SU-DHL-6 (cell line): Measurements from ENCODE around the gene RAD51B.

Experiments
- H2AFZ ChIP-seq: fragments of 200-600 bp; sonication (generic); 2 replicates; pipeline ENCODE4 v1.6.1; 2014; ENCODE audit warnings: low read depth, mild to moderate bottlenecking, moderate library complexity, mixed read lengths, antibody characterized with exemption, low read length; ENCODE audit not compliant: severe bottlenecking
- H3F3A ChIP-seq: fragments of 200-600 bp; shearing (Covaris generic); 2 replicates; pipeline ENCODE4 v1.6.0; 2016; ENCODE audit warnings: antibody characterized with exemption, mild to moderate bottlenecking; ENCODE audit not compliant: insufficient read depth
- H3K27ac ChIP-seq: fragments of 200-600 bp; sonication (generic); 2 replicates; pipeline ENCODE4 v1.5.1; 2016; ENCODE audit warnings: low read depth, mild to moderate bottlenecking, low read length, moderate library complexity, mixed read lengths
- H3K27me3 ChIP-seq: fragments of 200-600 bp; sonication (generic), shearing (Covaris generic); 2 replicates; pipeline ENCODE4 v1.6.0; 2014; ENCODE audit warnings: mild to moderate bottlenecking, low read length
- H3K36me3 ChIP-seq: fragments of 200-600 bp; sonication (generic); 2 replicates; pipeline ENCODE4 v1.6.1; 2014; ENCODE audit warnings: mild to moderate bottlenecking, low read length, mixed read lengths
- H3K4me2 ChIP-seq: fragments of 300-600, 200-600 bp; shearing (Covaris generic), sonication (generic); 2 replicates; pipeline ENCODE4 v1.6.0; 2014; ENCODE audit warnings: low read length, low read depth, mild to moderate bottlenecking; ENCODE audit not compliant: poor library complexity, severe bottlenecking
- H3K4me3 ChIP-seq: fragments of 200-600 bp; sonication (generic); 2 replicates; pipeline ENCODE4 v1.5.1; 2014; ENCODE audit warnings: antibody characterized with exemption, low read length, mild to moderate bottlenecking, mixed read lengths; ENCODE audit not compliant: insufficient read depth, poor library complexity, severe bottlenecking
- H3K79me2 ChIP-seq: fragments of 200-600 bp; sonication (generic); 2 replicates; pipeline ENCODE4 v1.6.1; 2014; ENCODE audit warnings: mild to moderate bottlenecking, low read length, moderate library complexity; ENCODE audit not compliant: insufficient read depth
- H3K9ac ChIP-seq: fragments of 200-600 bp; sonication (generic); 2 replicates; pipeline ENCODE4 v1.7.0; 2014; ENCODE audit warnings: mild to moderate bottlenecking, low read length
- H3K9me2 ChIP-seq: fragments of 200-600 bp; sonication (generic); replicated peaks from 2 replicates; pipeline ENCODE4 v1.6.1; 2014; ENCODE audit warnings: low read length; ENCODE audit not compliant: insufficient read depth
- H3K9me3 ChIP-seq: fragments of 200-600 bp; sonication (generic); 2 replicates; pipeline ENCODE4 v1.6.1; 2014; ENCODE audit warnings: low read length, mixed read lengths; ENCODE audit not compliant: insufficient read depth
- H4K20me1 ChIP-seq: fragments of 200-600 bp; sonication (generic); 2 replicates; pipeline ENCODE4 v1.6.1; 2014; ENCODE audit warnings: low read depth, mild to moderate bottlenecking, antibody characterized with exemption, low read length, moderate library complexity, mixed read lengths
- CTCF ChIP-seq: fragments of 200-600 bp; sonication (generic); IDR thresholded peaks from one replicate; pipeline ENCODE4 v1.5.1; 2017; ENCODE audit warnings: antibody characterized with exemption, mild to moderate bottlenecking, low read length, moderate library complexity; ENCODE audit not compliant: insufficient read depth, poor library complexity, severe bottlenecking
- EZH2phosphoT487 ChIP-seq: fragments of 200-600 bp; sonication (generic), shearing (Covaris generic); conservative IDR thresholded peaks from 2 replicates; pipeline ENCODE4 v1.6.1; 2018; ENCODE audit warnings: mild to moderate bottlenecking, antibody characterized with exemption, low read length, moderate library complexity, mixed read lengths

RAD51B gene

DNA sequence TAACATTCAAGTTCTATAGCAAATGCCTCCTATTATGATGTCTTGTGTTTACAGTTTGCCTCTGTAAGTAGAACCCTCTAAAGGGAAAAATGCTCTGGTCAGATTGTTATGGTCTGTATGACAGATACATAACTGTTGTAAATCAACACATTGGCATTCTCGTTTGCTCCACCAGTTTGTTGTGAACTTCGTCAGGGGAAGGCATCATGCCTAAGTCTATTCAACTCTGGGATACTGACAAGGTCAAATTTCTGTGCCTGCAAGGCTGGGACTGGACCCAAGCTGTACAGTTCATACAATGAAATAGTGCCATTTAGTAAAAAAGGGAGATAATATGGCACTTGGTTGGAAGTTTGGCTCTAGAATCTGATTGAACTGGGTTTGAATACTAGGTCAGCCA lies 392.3 kb downstream of the RAD51B start:
- Histone ChIP-seq H4K20me1 (no peaks in the 10 kb centered on the region), H3K79me2 (no peaks in the 10 kb centered on the region), H3K9me2 (no peaks in the 10 kb centered on the region), H3K9me3 (no peaks in the 10 kb centered on the region), H3K27me3 (no peaks in the 10 kb centered on the region), H2AFZ (no peak overlapping the region), H3K9ac (no peak overlapping the region), H3K36me3 (no peaks in the 10 kb centered on the region), H3K4me3 (no peak overlapping the region), H3K27ac (no peak overlapping the region), H3F3A (no peaks in the 10 kb centered on the region), H3K4me2 (no peak overlapping the region)
- TF ChIP-seq CTCF = no peak
- TF ChIP-seq EZH2phosphoT487 = no peak

DNA sequence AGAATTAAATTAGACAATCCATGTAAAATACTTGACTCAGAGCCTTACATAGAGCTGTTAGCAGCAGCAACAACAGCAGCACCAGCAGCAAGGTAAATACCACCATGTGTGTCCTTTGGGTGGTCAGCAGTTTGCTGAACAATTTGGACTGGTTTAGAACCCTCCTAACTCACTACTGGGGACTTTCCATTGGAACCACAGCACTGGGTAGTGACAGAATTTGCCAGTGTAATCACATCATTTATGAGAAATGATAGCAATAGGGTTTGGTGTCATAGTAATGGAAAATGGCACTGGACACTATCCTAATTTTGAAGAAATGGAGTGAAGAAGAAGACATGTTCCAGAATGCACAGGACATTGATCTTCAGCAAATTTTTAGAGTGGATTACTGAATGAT lies 392.8 kb downstream of the RAD51B start:
- H4K20me1 ChIP-seq = no peaks in the 10 kb centered on the region
- H3K9me2 ChIP-seq = no peaks in the 10 kb centered on the region
- H3K4me2 ChIP-seq = no peak overlapping the region
- H3K27ac ChIP-seq = no peak overlapping the region
- no peaks in the 10 kb centered on the region for H3K36me3 ChIP-seq
- no peak for TF ChIP-seq CTCF
- TF ChIP-seq EZH2phosphoT487 = no peak
- H3F3A ChIP-seq = no peaks in the 10 kb centered on the region
- H2AFZ ChIP-seq = no peak overlapping the region
- no peaks in the 10 kb centered on the region for H3K9me3 ChIP-seq
- no peaks in the 10 kb centered on the region for H3K79me2 ChIP-seq
- no peak overlapping the region for H3K4me3 ChIP-seq
- no peaks in the 10 kb centered on the region for H3K27me3 ChIP-seq
- no peak overlapping the region for H3K9ac ChIP-seq

DNA sequence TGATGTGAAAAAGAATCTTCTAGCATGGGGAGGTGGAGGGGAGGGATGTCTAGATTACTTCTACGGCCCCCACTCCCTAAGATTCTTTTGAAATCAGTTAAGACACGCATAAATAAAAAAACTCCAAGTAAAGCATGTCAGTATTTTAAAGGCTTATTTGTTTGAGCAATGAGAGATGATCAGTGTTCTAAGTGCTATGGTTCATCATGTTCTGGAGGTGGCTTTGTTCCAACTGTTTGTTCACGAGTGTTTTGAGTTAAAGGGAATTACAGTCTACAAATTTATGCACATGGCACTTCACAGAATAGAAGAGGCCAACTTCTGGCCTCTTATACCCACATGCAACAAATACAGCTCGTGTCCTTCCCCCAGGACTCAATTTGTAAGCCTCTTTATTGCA lies 394.9 kb downstream of the RAD51B start:
- TF ChIP-seq CTCF = no peak
- TF ChIP-seq EZH2phosphoT487 = no peak
- H3K79me2 ChIP-seq = no peaks in the 10 kb centered on the region
- no peak overlapping the region for H2AFZ ChIP-seq
- no peak overlapping the region for H3K27ac ChIP-seq
- no peak overlapping the region for H3K4me2 ChIP-seq
- H3K27me3 ChIP-seq = no peaks in the 10 kb centered on the region
- H4K20me1 ChIP-seq = no peaks in the 10 kb centered on the region
- no peaks in the 10 kb centered on the region for H3K9me3 ChIP-seq
- no peak overlapping the region for H3K9ac ChIP-seq
- H3K9me2 ChIP-seq = no peaks in the 10 kb centered on the region
- H3F3A ChIP-seq = no peaks in the 10 kb centered on the region
- H3K36me3 ChIP-seq = no peaks in the 10 kb centered on the region
- no peak overlapping the region for H3K4me3 ChIP-seq

GRCh38 chr14:68215629-68216028 lies 396.1 kb downstream of the RAD51B start:
- H3K27ac ChIP-seq = no peak overlapping the region

More at GRCh38 chr14:68215629-68216028, 396.1 kb downstream of the RAD51B start:
- Histone ChIP-seq H3K79me2 (no peaks in the 10 kb centered on the region), H3K9me2 (no peaks in the 10 kb centered on the region), H2AFZ (no peak overlapping the region), H3K9ac (no peak overlapping the region), H3K36me3 (no peaks in the 10 kb centered on the region), H3K9me3 (no peaks in the 10 kb centered on the region), H4K20me1 (no peaks in the 10 kb centered on the region), H3K4me2 (no peak overlapping the region), H3K4me3 (no peak overlapping the region), H3K27me3 (no peaks in the 10 kb centered on the region), H3F3A (no peaks in the 10 kb centered on the region)
- TF ChIP-seq EZH2phosphoT487 = no peak
- TF ChIP-seq CTCF = no peak
